ENCODE data around the gene KIRREL3.

KIRREL3 gene

GRCh38 chr11:126450806-126451205, 549.8 kb downstream of the KIRREL3 start:
- no peak overlapping the region for H2AFZ ChIP-seq (ENCODE audit: low read depth, low read length, severe bottlenecking)
- H3K27ac ChIP-seq (ENCODE audit: low read depth, low read length) = no peak overlapping the region
- no peak overlapping the region for H3K4me2 ChIP-seq (ENCODE audit: low read depth, low read length, poor library complexity, severe bottlenecking)
- no peaks in the 10 kb centered on the region for H3K36me3 ChIP-seq (ENCODE audit: low read length)
- no peaks in the 10 kb centered on the region for H3K79me2 ChIP-seq (ENCODE audit: insufficient read depth, low read length)
- no peak overlapping the region for H3K4me3 ChIP-seq (ENCODE audit: insufficient read depth, low read length, poor library complexity, severe bottlenecking)
- H3F3A ChIP-seq (ENCODE audit: insufficient read depth) = no peaks in the 10 kb centered on the region
- no peaks in the 10 kb centered on the region for H3K27me3 ChIP-seq (ENCODE audit: low read length)
- no peaks in the 10 kb centered on the region for H3K9me3 ChIP-seq (ENCODE audit: insufficient read depth, low read length)
- no peaks in the 10 kb centered on the region for H4K20me1 ChIP-seq (ENCODE audit: low read depth, low read length)
- no peak overlapping the region for H3K9ac ChIP-seq (ENCODE audit: low read length)
- TF ChIP-seq CTCF (IDR thresholded peaks at IDR 0.05; ENCODE audit: insufficient read depth, low read length, poor library complexity, severe bottlenecking) = no peak
- no peak for TF ChIP-seq EZH2phosphoT487 (conservative IDR thresholded peaks at IDR 0.05; ENCODE audit: low read length)
- no peaks in the 10 kb centered on the region for H3K9me2 ChIP-seq (replicated peaks; ENCODE audit: insufficient read depth, low read length)

GRCh38 chr11:126450198-126450597, 550.4 kb downstream of the KIRREL3 start:
- Histone ChIP-seq H3K4me3 (ENCODE audit: insufficient read depth, low read length, poor library complexity, severe bottlenecking) (no peak overlapping the region), H4K20me1 (ENCODE audit: low read depth, low read length) (no peaks in the 10 kb centered on the region), H3K27me3 (ENCODE audit: low read length) (no peaks in the 10 kb centered on the region), H3K9ac (ENCODE audit: low read length) (no peak overlapping the region), H3F3A (ENCODE audit: insufficient read depth) (no peaks in the 10 kb centered on the region), H3K79me2 (ENCODE audit: insufficient read depth, low read length) (no peaks in the 10 kb centered on the region), H3K36me3 (ENCODE audit: low read length) (no peaks in the 10 kb centered on the region), H3K4me2 (ENCODE audit: low read depth, low read length, poor library complexity, severe bottlenecking) (no peak overlapping the region), H3K27ac (ENCODE audit: low read depth, low read length) (no peak overlapping the region), H3K9me3 (ENCODE audit: insufficient read depth, low read length) (no peaks in the 10 kb centered on the region), H3K9me2 (replicated peaks; ENCODE audit: insufficient read depth, low read length) (no peaks in the 10 kb centered on the region), H2AFZ (ENCODE audit: low read depth, low read length, severe bottlenecking) (no peak overlapping the region)
- TF ChIP-seq CTCF (IDR thresholded peaks at IDR 0.05; ENCODE audit: insufficient read depth, low read length, poor library complexity, severe bottlenecking) (no peak), EZH2phosphoT487 (conservative IDR thresholded peaks at IDR 0.05; ENCODE audit: low read length) (no peak)

- no peaks in the 10 kb centered on the region for H3K9me3 ChIP-seq (ENCODE audit: insufficient read depth, low read length)
- no peaks in the 10 kb centered on the region for H3F3A ChIP-seq (ENCODE audit: insufficient read depth)
Observed at GRCh38 chr11:126446581-126446980, 554.0 kb downstream of the KIRREL3 start.

More at GRCh38 chr11:126446581-126446980, 554.0 kb downstream of the KIRREL3 start:
- Histone ChIP-seq H2AFZ (ENCODE audit: low read depth, low read length, severe bottlenecking) (no peak overlapping the region), H3K27ac (ENCODE audit: low read depth, low read length) (no peak overlapping the region), H3K9me2 (replicated peaks; ENCODE audit: insufficient read depth, low read length) (no peaks in the 10 kb centered on the region), H3K9ac (ENCODE audit: low read length) (no peak overlapping the region), H3K4me2 (ENCODE audit: low read depth, low read length, poor library complexity, severe bottlenecking) (no peak overlapping the region), H3K27me3 (ENCODE audit: low read length) (no peaks in the 10 kb centered on the region), H4K20me1 (ENCODE audit: low read depth, low read length) (no peaks in the 10 kb centered on the region), H3K79me2 (ENCODE audit: insufficient read depth, low read length) (no peaks in the 10 kb centered on the region), H3K36me3 (ENCODE audit: low read length) (no peaks in the 10 kb centered on the region), H3K4me3 (ENCODE audit: insufficient read depth, low read length, poor library complexity, severe bottlenecking) (no peak overlapping the region)
- no peak for TF ChIP-seq EZH2phosphoT487 (conservative IDR thresholded peaks at IDR 0.05; ENCODE audit: low read length)
- no peak for TF ChIP-seq CTCF (IDR thresholded peaks at IDR 0.05; ENCODE audit: insufficient read depth, low read length, poor library complexity, severe bottlenecking)

Measured in SU-DHL-6 (cell line).